WERI-Rb-1 (cell line): ENCODE results near the gene SKIL.

ENCODE experiments used
- DNase-seq: peaks from one replicate; pipeline ENCODE4 v3.0.0-alpha.2; 2020
- H3K27ac ChIP-seq: fragments of 250-450 bp; sonication (Bioruptor Pico); 2 replicates; pipeline ENCODE4 v1.5.1; 2020; ENCODE audit warnings: mild to moderate bottlenecking, moderate library complexity
- H3K27me3 ChIP-seq: fragments of 250-450 bp; sonication (Bioruptor Pico); 2 replicates; pipeline ENCODE4 v1.5.1; 2021; ENCODE audit warnings: mild to moderate bottlenecking, low read depth, moderate library complexity; ENCODE audit not compliant: insufficient read depth, severe bottlenecking
- H3K36me3 ChIP-seq: fragments of 250-450 bp; sonication (Bioruptor Pico); 2 replicates; pipeline ENCODE4 v1.5.1; 2020; ENCODE audit warnings: mild to moderate bottlenecking, moderate library complexity
- H3K4me3 ChIP-seq: 2 replicates; pipeline ENCODE4 v1.5.1; 2011; ENCODE audit warnings: low read depth, mild to moderate bottlenecking, control low read depth, low read length
- H3K9me3 ChIP-seq: fragments of 250-450 bp; sonication (Bioruptor Pico); 2 replicates; pipeline ENCODE4 v1.5.1; 2021; ENCODE audit warnings: mild to moderate bottlenecking, moderate library complexity; ENCODE audit not compliant: severe bottlenecking
- CTCF ChIP-seq: IDR thresholded peaks from 2 replicates; pipeline ENCODE4 v1.5.1; 2011; ENCODE audit warnings: low read depth, mild to moderate bottlenecking, control low read depth, inconsistent platforms, low read length

SKIL gene

GRCh38 chr3:170405101-170405500 is 47.6 kb downstream of the SKIL start:
- Histone ChIP-seq H3K27ac (no peak overlapping the region), H3K4me3 (no peak overlapping the region), H3K36me3 (no peaks in the 10 kb centered on the region), H3K27me3 (no peaks in the 10 kb centered on the region), H3K9me3 (no peaks in the 10 kb centered on the region)
- no peak for DNase-seq
- TF ChIP-seq CTCF: no peak

DNA sequence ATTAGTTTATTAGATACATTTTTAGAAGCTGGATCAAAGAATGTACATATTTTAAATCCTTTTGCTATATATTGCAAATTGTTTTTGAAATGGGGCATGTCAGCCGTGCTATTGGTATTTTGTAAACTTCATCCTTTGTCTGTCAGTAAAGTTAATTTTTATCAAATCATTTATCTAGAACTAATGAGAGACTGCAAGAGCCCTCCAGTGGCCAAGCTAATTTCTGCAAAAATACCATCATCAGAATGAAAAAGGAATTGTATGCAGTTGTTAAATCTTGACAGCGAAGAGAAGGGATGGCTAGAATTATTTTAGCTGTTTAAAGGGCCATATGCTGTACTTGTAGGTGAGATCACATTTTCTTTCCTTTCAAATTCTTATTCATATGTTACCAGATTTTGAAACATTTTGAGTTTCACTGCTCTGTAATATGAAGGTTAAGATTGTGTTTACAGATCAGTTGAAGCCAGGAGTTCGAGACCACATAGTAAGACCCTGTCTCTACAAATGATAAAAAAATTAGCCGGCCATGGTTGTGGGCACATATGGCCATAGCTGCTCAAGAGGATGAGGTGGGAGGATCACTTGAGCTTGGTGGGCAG is 53.0 kb downstream of the SKIL start:
- H3K4me3 ChIP-seq: no peak overlapping the region
- peak; percentile 28 for TF ChIP-seq CTCF
- DNase-seq: no peak
- no peaks in the 10 kb centered on the region for H3K27me3 ChIP-seq
- H3K27ac ChIP-seq: no peak overlapping the region
- H3K9me3 ChIP-seq: no peaks in the 10 kb centered on the region
- H3K36me3 ChIP-seq: no peaks in the 10 kb centered on the region

GRCh38 chr3:170413291-170413690 is 55.8 kb downstream of the SKIL start:
- no peak for DNase-seq
- TF ChIP-seq CTCF: no peak
- Histone ChIP-seq H3K27ac (no peak overlapping the region), H3K9me3 (no peaks in the 10 kb centered on the region), H3K27me3 (no peaks in the 10 kb centered on the region), H3K36me3 (no peaks in the 10 kb centered on the region), H3K4me3 (no peak overlapping the region)

GRCh38 chr3:170414202-170414663 is 56.7 kb downstream of the SKIL start:
- Histone ChIP-seq H3K27ac (no peak overlapping the region), H3K36me3 (no peaks in the 10 kb centered on the region), H3K27me3 (no peaks in the 10 kb centered on the region), H3K9me3 (no peaks in the 10 kb centered on the region), H3K4me3 (no peak overlapping the region)
- peak; percentile 44 for DNase-seq
- TF ChIP-seq CTCF: peak; percentile 93

- Histone ChIP-seq H3K27ac (no peak overlapping the region), H3K27me3 (no peaks in the 10 kb centered on the region), H3K36me3 (no peaks in the 10 kb centered on the region), H3K4me3 (no peak overlapping the region), H3K9me3 (no peaks in the 10 kb centered on the region)
- TF ChIP-seq CTCF: no peak
- no peak for DNase-seq
Measured at GRCh38 chr3:170417090-170417489, 59.6 kb downstream of the SKIL start.
